Smooth muscle cell (in vitro differentiated cells): ENCODE results near the gene TARM1. TPM values are rescaled to one million over a fixed set of nuclear protein-coding genes. Genes with fewer than 3 reads are reported as not detected.
A peak's percentile ranks its signal among the peaks of the same experiment; 100 is the strongest.

Source experiments
- DNase-seq: peaks from one replicate; lab custom pipeline; 2025; ENCODE audit not compliant: unreplicated experiment; lab: John Stamatoyannopoulos, UW
- H2AFZ ChIP-seq: fragments of 200-600 bp; sonication (generic); 2 replicates; pipeline ENCODE4 v1.6.0; 2016; ENCODE audit warnings: antibody characterized with exemption, low read depth, mild to moderate bottlenecking
- H3F3A ChIP-seq: fragments of 200-600 bp; sonication (generic); 2 replicates; pipeline ENCODE4 v1.6.0; 2017; ENCODE audit warnings: antibody characterized with exemption, low read depth
- H3K27ac ChIP-seq: fragments of 200-600 bp; sonication (generic); 2 replicates; pipeline ENCODE4 v1.5.1; 2016; ENCODE audit warnings: low read depth, mild to moderate bottlenecking
- H3K27me3 ChIP-seq: fragments of 200-600 bp; sonication (generic); 2 replicates; pipeline ENCODE4 v1.6.1; 2016; ENCODE audit warnings: low read depth, mild to moderate bottlenecking
- H3K36me3 ChIP-seq: fragments of 200-600 bp; sonication (generic); 2 replicates; pipeline ENCODE4 v1.5.1; 2016; ENCODE audit warnings: low read depth
- H3K4me1 ChIP-seq: fragments of 200-600 bp; sonication (generic); 2 replicates; pipeline ENCODE4 v1.5.1; 2016; ENCODE audit warnings: low read depth
- H3K4me2 ChIP-seq: fragments of 200-600 bp; sonication (generic); 2 replicates; pipeline ENCODE4 v1.6.0; 2016; ENCODE audit warnings: mild to moderate bottlenecking
- H3K4me3 ChIP-seq: fragments of 200-600 bp; sonication (generic); 2 replicates; pipeline ENCODE4 v1.5.1; 2016; ENCODE audit warnings: mild to moderate bottlenecking
- H3K79me2 ChIP-seq: fragments of 200-600 bp; sonication (generic); 2 replicates; pipeline ENCODE4 v1.6.0; 2016; ENCODE audit warnings: low read depth, mild to moderate bottlenecking
- H3K9ac ChIP-seq: fragments of 200-600 bp; sonication (generic); 2 replicates; pipeline ENCODE4 v1.6.0; 2016; ENCODE audit warnings: low read depth
- H3K9me3 ChIP-seq: fragments of 200-600 bp; sonication (generic); replicated peaks from 2 replicates; pipeline ENCODE4 v1.5.1; 2016; ENCODE audit warnings: low read depth
- H4K20me1 ChIP-seq: fragments of 200-600 bp; sonication (generic); 2 replicates; pipeline ENCODE4 v1.6.0; 2016; ENCODE audit warnings: low read depth
- WGBS: methylation state at CpG from one replicate; pipeline ENCODE4 v1.1.7; 2016; ENCODE audit warnings: low lambda C conversion rate; 5-methylcytosine and 5-hydroxymethylcytosine counted together
- polyA plus RNA-seq: library from polyadenylated mRNA; unstranded; fragments of >200 nt; fragmentation: Nextera tagmentation; extraction: Ambion mirVana; gene quantifications from 2 replicates; pipeline ENCODE4 v1.2.1, GENCODE V29; 2016
- total RNA-seq: library from RNA; depleted of rRNA; stranded (reverse); fragments of >200 nt; gene quantifications from 2 replicates; pipeline ENCODE4 v1.2.3, GENCODE V29; 2014
- TF ChIP-seq, protein P1 (sequence below): fragments of 200-600 bp; sonication (generic); IDR thresholded peaks from 2 replicates; pipeline ENCODE4 v1.5.1; 2017; ENCODE audit warnings: borderline replicate concordance, mild to moderate bottlenecking, antibody characterized with exemption; ENCODE audit not compliant: insufficient read depth, poor library complexity, severe bottlenecking

The TARM1 gene
- total and polyA plus RNA-seq, 2 experiments from 2014 or later = not detected

DNA sequence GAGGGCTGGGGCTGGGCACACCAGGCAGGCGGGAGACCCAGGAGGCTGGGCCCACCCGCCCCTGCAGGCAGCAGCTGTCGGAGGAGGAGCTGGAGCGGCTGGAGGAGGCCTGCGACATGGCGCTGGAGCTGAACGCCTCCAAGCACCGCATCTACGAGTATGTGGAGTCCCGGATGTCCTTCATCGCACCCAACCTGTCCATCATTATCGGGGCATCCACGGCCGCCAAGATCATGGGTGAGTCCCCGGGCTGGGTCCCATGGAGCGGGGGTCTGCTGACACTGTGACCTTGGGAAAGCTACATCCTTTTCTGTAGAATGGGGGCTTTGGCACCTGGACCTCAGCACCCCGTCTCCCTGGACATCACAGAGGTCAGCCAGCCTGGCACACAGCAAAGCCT is 42.5 kb upstream of the TARM1 start:
- Histone ChIP-seq H3K4me1 (no peaks in the 10 kb centered on the region), H3K9me3 (no peaks in the 10 kb centered on the region), H3K79me2 (no peaks in the 10 kb centered on the region), H3K4me3 (no peak overlapping the region), H3F3A (no peaks in the 10 kb centered on the region), H2AFZ (no peak overlapping the region), H3K9ac (no peak overlapping the region), H3K27ac (no peak overlapping the region), H3K4me2 (no peak overlapping the region), H3K27me3 (no peaks in the 10 kb centered on the region), H3K36me3 (no peaks in the 10 kb centered on the region), H4K20me1 (no peaks in the 10 kb centered on the region)
- WGBS = 96% methylated on average over 17 of the region's 17 CpGs
- no peak for DNase-seq
- TF ChIP-seq, protein P1, sequence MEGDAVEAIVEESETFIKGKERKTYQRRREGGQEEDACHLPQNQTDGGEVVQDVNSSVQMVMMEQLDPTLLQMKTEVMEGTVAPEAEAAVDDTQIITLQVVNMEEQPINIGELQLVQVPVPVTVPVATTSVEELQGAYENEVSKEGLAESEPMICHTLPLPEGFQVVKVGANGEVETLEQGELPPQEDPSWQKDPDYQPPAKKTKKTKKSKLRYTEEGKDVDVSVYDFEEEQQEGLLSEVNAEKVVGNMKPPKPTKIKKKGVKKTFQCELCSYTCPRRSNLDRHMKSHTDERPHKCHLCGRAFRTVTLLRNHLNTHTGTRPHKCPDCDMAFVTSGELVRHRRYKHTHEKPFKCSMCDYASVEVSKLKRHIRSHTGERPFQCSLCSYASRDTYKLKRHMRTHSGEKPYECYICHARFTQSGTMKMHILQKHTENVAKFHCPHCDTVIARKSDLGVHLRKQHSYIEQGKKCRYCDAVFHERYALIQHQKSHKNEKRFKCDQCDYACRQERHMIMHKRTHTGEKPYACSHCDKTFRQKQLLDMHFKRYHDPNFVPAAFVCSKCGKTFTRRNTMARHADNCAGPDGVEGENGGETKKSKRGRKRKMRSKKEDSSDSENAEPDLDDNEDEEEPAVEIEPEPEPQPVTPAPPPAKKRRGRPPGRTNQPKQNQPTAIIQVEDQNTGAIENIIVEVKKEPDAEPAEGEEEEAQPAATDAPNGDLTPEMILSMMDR = no peak

DNA sequence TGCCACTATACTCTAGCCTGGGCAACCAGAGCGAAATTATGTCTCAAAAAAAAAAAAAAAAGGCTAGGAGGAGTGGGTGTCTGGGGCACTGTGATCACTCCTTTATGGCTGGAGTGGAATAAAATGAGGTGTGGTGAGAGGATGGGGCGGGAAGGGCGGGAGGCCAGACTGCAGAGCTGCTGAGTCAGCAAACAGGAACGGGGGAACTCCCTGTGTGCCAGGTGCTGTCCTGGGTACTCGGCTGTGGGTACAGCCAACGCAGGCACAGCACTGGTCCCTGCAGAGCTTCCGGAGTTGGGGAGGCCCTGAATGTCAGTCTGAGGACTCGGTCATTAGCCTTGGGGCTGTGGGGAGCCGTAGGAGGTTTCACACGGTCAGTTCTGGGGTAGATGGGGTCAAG is 40.1 kb upstream of the TARM1 start:
- Histone ChIP-seq H2AFZ (no peak overlapping the region), H3K4me2 (no peak overlapping the region), H3K4me1 (peaks cover 4% of the 10 kb centered on the region), H3K36me3 (no peaks in the 10 kb centered on the region), H3K9me3 (no peaks in the 10 kb centered on the region), H3K4me3 (no peak overlapping the region), H3K27ac (no peak overlapping the region), H4K20me1 (no peaks in the 10 kb centered on the region), H3F3A (no peaks in the 10 kb centered on the region), H3K27me3 (no peaks in the 10 kb centered on the region), H3K9ac (no peak overlapping the region), H3K79me2 (peaks cover 11% of the 10 kb centered on the region)
- TF ChIP-seq, protein P1 = no peak
- no peak for DNase-seq
- WGBS = 97% methylated on average over 10 of the region's 10 CpGs

- no peaks in the 10 kb centered on the region for H3K36me3 ChIP-seq
- WGBS = under 1% methylated on average over 60 of the region's 60 CpGs
- no peaks in the 10 kb centered on the region for H3K9me3 ChIP-seq
- peak; percentile 97 for DNase-seq
- no peaks in the 10 kb centered on the region for H3K27me3 ChIP-seq
- peak within 1 kb of the TSS; percentile 70 for H2AFZ ChIP-seq
- TF ChIP-seq, protein P1 = no peak
- H4K20me1 ChIP-seq = no peaks in the 10 kb centered on the region
- H3K9ac ChIP-seq = peak within 1 kb of the TSS; percentile 79
- peak within 1 kb of the TSS; percentile 66 for H3K4me3 ChIP-seq
- peaks cover 10% of the 10 kb centered on the region for H3K4me1 ChIP-seq
- no peaks in the 10 kb centered on the region for H3F3A ChIP-seq
- H3K27ac ChIP-seq = peak within 1 kb of the TSS; percentile 55
- peaks cover 32% of the 10 kb centered on the region for H3K79me2 ChIP-seq
- H3K4me2 ChIP-seq = peak within 1 kb of the TSS; percentile 91
Observed at GRCh38 chr19:54115109-54116063, 34.2 kb upstream of the TARM1 start, which contains the start of the genes PRPF31 and TFPT. TSS of gene PRPF31 (plus strand) at chr19:54115754. CDS start at chr19:54118279, 2,525 bp downstream. TSS of gene TFPT (minus strand) at chr19:54115657. CDS start at chr19:54115269, 388 bp downstream.
